CD4-positive, alpha-beta T cell treated with Interleukin-6 for 4 hours (primary cell): ENCODE data around the gene ZNF729.
"Not testable (repeated sequence)": the region's sequence is repeated elsewhere in the genome, so short reads cannot be mapped to it uniquely, and the experiment has no call there.

Experiments used
- DNase-seq: peaks from one replicate; pipeline ENCODE4 v3.0.0-alpha.2; 2020; ENCODE audit warnings: mixed read lengths

ZNF729 gene

GRCh38 chr19:22286151-22286810 lies at the start of gene ZNF729:
Gene ZNF729, plus strand, starts transcription at chr19:22286441. Its CDS starts 85 bp downstream, at chr19:22286526.
- DNase-seq: no peak

- no peak for DNase-seq
Measured at GRCh38 chr19:22256856-22257255, 29.4 kb upstream of the ZNF729 start.

GRCh38 chr19:22257381-22257780 lies 28.9 kb upstream of the ZNF729 start:
- no peak for DNase-seq

GRCh38 chr19:22257916-22258315 lies 28.3 kb upstream of the ZNF729 start:
- no peak for DNase-seq

DNA sequence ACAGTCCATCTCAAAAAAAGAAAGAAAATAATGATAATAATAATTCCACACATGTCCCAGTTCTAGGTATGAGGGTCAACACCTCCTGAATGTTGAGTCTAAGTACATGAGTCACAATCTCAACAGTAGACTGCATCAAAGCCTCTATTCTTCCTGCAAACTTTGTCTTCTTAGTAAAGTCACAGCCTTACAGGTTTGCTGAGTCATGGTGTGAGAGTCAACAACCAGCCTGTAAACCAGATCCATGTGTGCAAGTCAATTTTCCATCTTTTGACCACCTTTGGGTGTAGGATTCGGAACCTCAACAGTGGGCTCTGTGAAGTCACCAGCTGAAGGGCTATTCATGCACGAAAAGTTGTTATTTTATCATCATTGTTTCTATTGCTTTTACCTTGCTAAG lies 25.7 kb upstream of the ZNF729 start:
- DNase-seq: no peak

DNA sequence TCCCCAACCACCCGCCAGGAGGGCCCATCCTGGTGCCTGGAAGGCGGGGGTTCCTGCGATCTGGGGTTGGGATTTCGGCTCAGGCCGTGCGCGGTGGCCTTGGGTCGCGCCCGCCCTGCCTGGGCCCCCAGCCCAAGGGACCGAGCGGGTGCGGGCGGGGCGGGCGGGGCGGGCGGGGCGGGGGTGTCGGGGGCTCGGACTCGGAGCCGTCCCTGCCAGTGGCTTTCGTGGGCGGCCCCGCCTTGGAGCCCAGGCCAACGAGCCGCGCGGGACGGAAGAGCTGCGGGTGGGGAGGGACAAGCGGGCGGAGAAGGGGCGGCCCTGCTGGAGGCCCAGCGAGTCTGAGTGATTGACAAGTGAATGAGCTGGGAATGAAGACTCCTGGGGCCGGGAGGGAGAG lies 24.6 kb upstream of the ZNF729 start:
- no peak for DNase-seq

- DNase-seq: no peak
Measured at GRCh38 chr19:22263121-22263520, 23.1 kb upstream of the ZNF729 start.

DNA sequence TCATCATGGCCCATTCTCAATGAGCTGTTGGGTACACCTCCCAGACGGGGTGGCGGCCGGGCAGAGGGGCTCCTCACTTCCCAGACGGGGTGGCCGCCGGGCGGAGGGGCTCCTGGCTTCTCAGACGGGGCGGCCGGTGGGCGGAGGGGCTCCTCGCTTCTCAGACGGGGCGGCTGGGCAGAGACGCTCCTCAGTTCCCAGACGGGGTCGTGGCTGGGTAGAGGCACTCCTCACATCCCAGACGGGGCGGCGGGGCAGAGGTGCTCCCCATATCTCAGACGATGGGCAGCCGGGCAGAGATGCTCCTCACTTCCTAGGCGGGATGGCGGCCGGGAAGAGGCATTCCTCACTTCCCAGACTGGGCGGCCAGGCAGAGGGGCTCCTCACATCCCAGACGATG lies 35.3 kb downstream of the ZNF729 start:
- not testable (repeated sequence) for DNase-seq

GRCh38 chr19:22326219-22326618 lies 40.0 kb downstream of the ZNF729 start:
- DNase-seq: no peak

DNA sequence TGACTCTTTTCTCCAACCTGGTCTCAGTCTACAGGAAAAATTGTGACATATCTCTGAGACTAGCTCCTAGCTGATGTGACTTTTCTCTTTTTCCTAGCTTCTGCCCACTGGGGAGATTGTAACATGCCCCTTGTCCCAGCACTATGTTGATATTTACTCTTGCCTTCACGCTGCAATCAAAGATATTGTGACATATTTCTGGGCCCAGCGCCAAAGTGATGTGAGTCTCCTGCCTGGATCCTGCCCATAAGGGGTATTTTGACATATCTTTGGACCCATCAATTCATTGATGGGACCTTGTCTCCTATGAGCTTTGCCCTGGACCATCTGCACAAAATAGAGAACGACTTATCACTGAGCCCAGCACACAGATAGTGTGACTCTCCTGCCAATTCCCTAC lies 41.1 kb downstream of the ZNF729 start:
- DNase-seq: no peak

GRCh38 chr19:22331521-22331920 lies 45.3 kb downstream of the ZNF729 start:
- DNase-seq: no peak

DNA sequence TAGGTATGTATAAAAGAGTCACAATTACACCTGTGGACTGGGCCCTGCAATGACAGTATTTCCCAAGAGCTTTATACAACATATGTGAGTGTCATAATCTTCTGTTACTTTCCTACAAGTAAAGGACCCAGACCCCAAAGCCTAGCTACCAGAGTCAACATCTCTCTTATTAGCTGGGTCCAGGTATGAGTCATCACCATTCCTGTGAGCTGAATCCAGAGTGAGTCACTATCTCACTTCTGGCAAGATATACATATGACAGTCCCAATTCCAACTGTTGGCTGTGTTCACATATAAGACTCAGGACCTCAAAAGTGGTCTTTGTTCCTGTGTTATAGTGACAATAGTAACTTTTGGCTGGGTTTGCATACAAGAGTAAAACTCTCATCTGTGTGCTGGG lies 46.7 kb downstream of the ZNF729 start:
- DNase-seq: no peak

DNA sequence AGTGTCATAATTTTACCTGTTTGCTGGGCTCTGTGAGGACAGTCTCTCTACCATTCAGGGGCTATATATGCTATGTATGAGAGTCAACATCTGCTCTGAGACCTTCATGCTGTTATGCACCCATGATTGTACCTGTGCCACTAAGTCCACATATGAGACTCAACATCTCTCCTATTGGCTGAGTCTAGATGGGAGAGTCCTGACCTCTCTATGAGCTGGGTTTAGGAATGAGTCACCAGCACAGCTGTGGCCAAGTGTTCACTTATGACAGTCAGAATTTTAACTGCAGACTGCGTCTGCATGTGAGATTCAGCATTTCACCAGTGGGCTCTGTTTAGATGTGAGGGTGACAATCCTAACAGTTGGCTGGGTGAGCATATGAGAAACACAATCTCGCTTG lies 49.5 kb downstream of the ZNF729 start:
- no peak for DNase-seq

DNA sequence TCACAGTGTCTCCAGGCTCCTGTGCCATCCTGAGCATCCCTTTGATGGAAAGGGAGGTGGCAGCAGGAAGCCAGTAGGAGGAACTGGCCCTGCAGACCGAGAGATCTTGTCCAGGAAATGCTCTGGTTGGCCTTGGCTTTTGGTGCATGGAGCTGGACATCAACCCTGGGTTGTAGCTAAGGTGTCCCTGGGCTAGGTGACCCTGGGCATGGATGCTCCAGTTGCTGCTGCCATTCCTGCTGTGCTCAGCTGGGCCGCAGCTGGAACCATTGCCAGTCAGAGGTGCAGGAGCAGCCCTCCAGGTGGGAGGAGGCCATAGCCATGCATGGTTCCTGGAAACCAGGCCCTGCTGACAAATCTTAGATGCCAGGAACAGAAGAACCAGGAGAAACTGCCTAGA lies 68.4 kb downstream of the ZNF729 start:
- no peak for DNase-seq
